Measurements from ENCODE around the gene APOC3.

APOC3 gene

DNA sequence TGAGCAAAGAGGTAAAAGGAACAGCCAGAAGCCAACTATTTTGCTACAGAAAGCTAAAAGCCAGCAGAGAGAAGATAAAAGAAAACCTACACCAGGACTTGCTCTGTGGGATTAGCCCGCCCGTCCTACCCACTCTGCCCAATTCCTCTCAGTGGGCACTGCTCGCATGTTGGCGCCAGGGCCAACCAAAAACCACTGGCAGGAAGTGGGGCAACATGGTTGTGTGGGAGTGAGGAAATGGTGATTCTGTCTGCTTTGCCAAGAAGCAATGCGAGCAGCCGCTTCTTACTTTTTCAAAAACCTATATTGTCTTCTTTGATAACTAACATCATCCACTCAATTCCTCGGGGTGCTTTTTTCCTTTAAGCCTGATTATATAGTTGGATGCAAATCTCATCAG lies 21.9 kb downstream of the APOC3 start:
- Mint-ChIP-seq H3K27ac (peak overlapping the region; percentile 68 to 95 (median 91)), H3K27me3 (ENCODE audit: low read depth) (no peaks in the 10 kb centered on the region), H3K4me1 (peaks cover 34% of the 10 kb centered on the region)

DNA sequence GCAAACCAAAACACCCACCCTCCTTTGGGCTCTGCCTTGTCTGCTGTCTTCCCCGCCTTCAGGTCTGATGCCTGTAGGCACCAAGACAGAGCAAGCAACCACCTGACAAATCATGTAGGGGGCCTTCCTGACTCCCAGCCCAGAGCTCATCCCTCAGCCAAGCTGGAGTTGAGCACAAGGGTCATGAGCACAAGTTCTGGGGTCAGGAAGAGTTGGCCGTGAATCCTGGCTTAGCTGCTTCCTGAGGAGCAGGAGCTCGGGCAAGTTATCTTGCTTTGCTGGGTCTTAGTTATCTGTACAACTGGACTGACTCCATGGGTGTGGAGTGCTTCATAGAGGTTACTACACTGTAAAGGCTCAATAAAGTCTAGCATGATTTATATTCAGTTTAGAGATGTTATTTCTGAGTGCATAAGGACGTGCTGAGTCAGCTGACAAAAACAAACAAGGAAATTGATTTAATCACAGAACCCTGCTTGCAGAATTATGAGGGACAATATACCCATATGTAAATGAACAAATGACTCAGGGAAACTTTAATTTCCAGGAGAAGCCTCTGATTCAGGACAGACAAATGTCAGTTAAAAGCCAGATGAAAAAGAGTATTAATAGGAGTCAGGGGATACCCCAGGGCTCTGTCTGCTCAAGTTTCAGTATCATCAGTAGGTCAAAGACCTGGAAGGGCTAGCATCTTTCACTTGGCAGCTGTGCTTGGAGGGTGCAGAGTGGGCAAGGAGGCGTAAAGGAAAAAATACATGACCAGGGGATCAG lies 22.7 kb downstream of the APOC3 start:
- peak overlapping the region; percentile 68 to 95 (median 91) for H3K27ac Mint-ChIP-seq
- H3K4me1 Mint-ChIP-seq = peaks cover 34% of the 10 kb centered on the region
- H3K4me3 Mint-ChIP-seq = no peak overlapping the region

More for the DNA sequence above, 21.9 kb downstream of the APOC3 start:
- TF ChIP-seq, protein P1, sequence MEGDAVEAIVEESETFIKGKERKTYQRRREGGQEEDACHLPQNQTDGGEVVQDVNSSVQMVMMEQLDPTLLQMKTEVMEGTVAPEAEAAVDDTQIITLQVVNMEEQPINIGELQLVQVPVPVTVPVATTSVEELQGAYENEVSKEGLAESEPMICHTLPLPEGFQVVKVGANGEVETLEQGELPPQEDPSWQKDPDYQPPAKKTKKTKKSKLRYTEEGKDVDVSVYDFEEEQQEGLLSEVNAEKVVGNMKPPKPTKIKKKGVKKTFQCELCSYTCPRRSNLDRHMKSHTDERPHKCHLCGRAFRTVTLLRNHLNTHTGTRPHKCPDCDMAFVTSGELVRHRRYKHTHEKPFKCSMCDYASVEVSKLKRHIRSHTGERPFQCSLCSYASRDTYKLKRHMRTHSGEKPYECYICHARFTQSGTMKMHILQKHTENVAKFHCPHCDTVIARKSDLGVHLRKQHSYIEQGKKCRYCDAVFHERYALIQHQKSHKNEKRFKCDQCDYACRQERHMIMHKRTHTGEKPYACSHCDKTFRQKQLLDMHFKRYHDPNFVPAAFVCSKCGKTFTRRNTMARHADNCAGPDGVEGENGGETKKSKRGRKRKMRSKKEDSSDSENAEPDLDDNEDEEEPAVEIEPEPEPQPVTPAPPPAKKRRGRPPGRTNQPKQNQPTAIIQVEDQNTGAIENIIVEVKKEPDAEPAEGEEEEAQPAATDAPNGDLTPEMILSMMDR (IDR thresholded peaks at IDR 0.05; ENCODE audit: unreplicated experiment in 3 of 3) = no peak
- Mint-ChIP-seq H3K36me3 (ENCODE audit: low read depth) (peaks cover 54% of the 10 kb centered on the region), H3K9me3 (no peaks in the 10 kb centered on the region), H3K4me3 (no peak overlapping the region)

DNA sequence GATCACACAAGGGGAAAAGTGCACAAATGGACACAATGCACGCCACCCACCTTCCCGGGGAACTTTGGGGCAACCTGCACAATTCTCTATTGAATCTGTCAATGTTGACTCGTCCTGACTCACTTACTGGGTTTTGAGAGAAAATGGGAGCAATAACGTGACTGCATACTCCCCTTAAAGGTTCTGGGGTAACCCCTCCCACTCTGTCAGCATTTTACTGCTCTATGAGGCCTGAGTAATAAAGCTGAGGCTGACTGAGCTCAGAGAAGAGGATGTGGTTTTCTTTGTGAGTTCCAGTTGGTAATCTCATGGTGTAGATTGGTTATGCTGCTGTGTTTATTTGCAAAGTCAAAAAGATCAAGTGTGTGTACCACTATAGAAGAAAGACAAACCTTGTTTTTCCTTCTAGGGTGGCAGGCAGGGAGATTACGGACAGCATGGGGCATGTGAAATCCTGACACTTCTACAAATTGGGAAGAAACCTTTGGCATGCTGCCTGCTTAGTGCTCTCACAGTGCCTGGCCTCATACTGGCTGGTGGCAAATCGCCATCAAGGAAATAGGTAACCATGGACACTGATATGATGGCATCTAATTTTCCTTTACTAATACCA lies 23.9 kb downstream of the APOC3 start:
- no peaks in the 10 kb centered on the region for H3K9me3 Mint-ChIP-seq
- no peak overlapping the region for H3K4me3 Mint-ChIP-seq
- peaks cover 63% of the 10 kb centered on the region for H3K36me3 Mint-ChIP-seq (ENCODE audit: low read depth)
- TF ChIP-seq, protein P1 (IDR thresholded peaks at IDR 0.05; ENCODE audit: unreplicated experiment in 3 of 3) = no peak
- peak overlapping the region in 2 of 3 experiments; percentile 22 to 95 for H3K27ac Mint-ChIP-seq
- no peaks in the 10 kb centered on the region for H3K27me3 Mint-ChIP-seq (ENCODE audit: low read depth)
- H3K4me1 Mint-ChIP-seq = peaks cover 34% of the 10 kb centered on the region

More for the DNA sequence above, 22.7 kb downstream of the APOC3 start:
- Mint-ChIP-seq H3K9me3 (no peaks in the 10 kb centered on the region), H3K27me3 (ENCODE audit: low read depth) (no peaks in the 10 kb centered on the region), H3K36me3 (ENCODE audit: low read depth) (peaks cover 54% of the 10 kb centered on the region)
- TF ChIP-seq, protein P1 (IDR thresholded peaks at IDR 0.05; ENCODE audit: unreplicated experiment in 3 of 3) = no peak

DNA sequence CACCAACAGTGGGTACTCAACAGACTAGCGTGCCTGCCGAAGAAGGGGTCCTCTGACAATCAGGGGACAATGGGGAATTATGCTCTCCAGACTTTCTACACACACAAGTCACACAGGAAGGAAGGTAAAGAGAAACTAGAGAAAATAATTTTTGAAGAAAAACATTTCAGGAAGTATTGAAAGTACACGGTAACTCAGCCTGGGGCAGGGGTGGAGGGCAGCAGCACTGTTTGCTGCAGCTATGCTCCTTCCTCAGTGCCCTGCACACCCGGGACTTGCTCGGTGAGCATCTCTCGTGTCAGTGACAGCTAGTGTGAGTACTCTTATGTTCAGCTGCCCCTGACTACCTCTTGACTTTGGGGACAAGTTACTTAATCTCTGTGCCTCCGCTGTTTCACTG lies 25.7 kb downstream of the APOC3 start:
- no peak overlapping the region for H3K27ac Mint-ChIP-seq
- H3K9me3 Mint-ChIP-seq = no peaks in the 10 kb centered on the region
- no peak overlapping the region for H3K4me3 Mint-ChIP-seq

DNA sequence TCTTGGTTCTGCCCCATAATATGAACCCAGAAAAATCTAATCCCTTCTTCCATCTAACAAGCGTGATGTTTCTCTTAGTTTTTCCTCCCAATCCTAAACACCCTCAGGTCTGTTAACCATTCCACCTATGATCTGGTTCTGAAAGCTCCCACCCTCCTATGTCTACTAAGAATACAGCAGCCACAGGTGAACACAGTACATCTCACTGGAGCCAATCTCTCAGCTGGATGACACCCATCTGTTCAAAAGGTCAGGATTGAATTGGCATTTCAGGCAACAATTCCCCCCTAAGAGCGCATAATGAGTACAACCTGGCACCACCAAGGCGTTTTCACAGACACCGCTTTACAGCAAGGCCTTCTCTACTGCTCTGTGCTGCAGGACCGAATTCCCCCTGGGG lies 26.7 kb downstream of the APOC3 start:
- Mint-ChIP-seq H3K27ac (no peak overlapping the region), H3K36me3 (ENCODE audit: low read depth) (peaks cover 74% of the 10 kb centered on the region), H3K27me3 (ENCODE audit: low read depth) (no peaks in the 10 kb centered on the region), H3K9me3 (no peaks in the 10 kb centered on the region), H3K4me3 (no peak overlapping the region), H3K4me1 (peaks cover 24% of the 10 kb centered on the region)
- TF ChIP-seq, protein P1 (IDR thresholded peaks at IDR 0.05; ENCODE audit: unreplicated experiment in 3 of 3) = no peak

More for the DNA sequence above, 25.7 kb downstream of the APOC3 start:
- TF ChIP-seq, protein P1 (IDR thresholded peaks at IDR 0.05; ENCODE audit: unreplicated experiment in 3 of 3) = no peak
- H3K27me3 Mint-ChIP-seq (ENCODE audit: low read depth) = no peaks in the 10 kb centered on the region
- H3K36me3 Mint-ChIP-seq (ENCODE audit: low read depth) = peaks cover 64% of the 10 kb centered on the region
- H3K4me1 Mint-ChIP-seq = peaks cover 29% of the 10 kb centered on the region
